Fibroblast of the aortic adventitia (primary cell): ENCODE results near the gene ADM2. TPM values are rescaled to one million over a fixed set of nuclear protein-coding genes. Genes with fewer than 3 reads are reported as not detected.

ENCODE experiments used
- DNase-seq: peaks from one replicate; pipeline ENCODE4 v3.0.0-alpha.2; 2010; ENCODE audit warnings: low read depth
- H3K4me3 ChIP-seq: 2 replicates; pipeline ENCODE4 v1.5.1; 2011; ENCODE audit warnings: low read depth, mild to moderate bottlenecking, control low read depth, low read length, moderate library complexity
- CTCF ChIP-seq: IDR thresholded peaks from 2 replicates; pipeline ENCODE4 v1.5.1; 2011; ENCODE audit warnings: mild to moderate bottlenecking, low read length, control low read depth, inconsistent platforms; ENCODE audit not compliant: insufficient read depth
- total RNA-seq: library from RNA; depleted of rRNA; stranded (reverse); fragments of >200 nt; gene quantifications from 2 replicates; pipeline ENCODE4 v1.2.3, GENCODE V29; 2012; ENCODE audit warnings: low replicate concordance

Gene ADM2
- total RNA-seq, 1 donor: 8.0 TPM

GRCh38 chr22:50526834-50527801 lies 45.8 kb downstream of the ADM2 start:
- H3K4me3 ChIP-seq: peak overlapping the region; percentile 77
- peak; percentile 0 for TF ChIP-seq CTCF
- DNase-seq: peak; percentile 43

DNA sequence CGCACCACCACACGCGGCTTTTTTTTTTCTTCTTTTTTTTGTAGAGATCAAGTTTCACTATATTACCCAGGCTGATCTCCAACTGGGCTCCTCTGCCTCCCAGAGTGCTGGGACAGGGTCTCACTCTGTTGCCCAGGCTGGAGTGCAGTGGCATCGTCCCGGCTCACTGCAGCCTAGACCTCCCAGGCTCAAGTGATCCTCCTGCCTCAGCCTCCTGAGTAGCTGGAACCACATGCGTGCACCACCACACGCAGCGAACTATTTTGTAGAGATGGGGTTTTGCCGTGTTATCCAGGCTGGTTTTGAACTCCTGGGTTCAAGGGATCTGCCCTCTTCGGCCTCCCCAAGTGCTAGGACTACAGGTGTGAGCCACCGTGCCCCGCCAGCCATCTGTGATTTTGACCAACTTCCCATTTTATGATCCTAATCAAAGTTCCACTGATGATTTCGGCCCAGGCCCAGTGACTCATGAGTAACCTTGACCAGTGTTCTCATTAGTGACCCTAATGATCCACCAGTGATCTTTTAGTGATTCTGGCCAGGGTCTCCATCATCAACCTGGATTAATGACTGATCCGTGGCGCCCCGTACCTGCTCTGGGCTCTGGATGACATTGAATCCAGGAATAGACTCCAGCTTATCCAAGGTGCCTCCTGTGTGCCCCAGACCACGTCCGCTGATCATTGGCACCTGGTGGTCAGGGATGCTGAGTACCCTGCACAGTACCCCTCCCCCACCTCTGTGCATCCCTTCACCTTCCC lies 46.8 kb downstream of the ADM2 start:
- H3K4me3 ChIP-seq: no peak overlapping the region
- no peak for TF ChIP-seq CTCF
- DNase-seq: no peak

DNA sequence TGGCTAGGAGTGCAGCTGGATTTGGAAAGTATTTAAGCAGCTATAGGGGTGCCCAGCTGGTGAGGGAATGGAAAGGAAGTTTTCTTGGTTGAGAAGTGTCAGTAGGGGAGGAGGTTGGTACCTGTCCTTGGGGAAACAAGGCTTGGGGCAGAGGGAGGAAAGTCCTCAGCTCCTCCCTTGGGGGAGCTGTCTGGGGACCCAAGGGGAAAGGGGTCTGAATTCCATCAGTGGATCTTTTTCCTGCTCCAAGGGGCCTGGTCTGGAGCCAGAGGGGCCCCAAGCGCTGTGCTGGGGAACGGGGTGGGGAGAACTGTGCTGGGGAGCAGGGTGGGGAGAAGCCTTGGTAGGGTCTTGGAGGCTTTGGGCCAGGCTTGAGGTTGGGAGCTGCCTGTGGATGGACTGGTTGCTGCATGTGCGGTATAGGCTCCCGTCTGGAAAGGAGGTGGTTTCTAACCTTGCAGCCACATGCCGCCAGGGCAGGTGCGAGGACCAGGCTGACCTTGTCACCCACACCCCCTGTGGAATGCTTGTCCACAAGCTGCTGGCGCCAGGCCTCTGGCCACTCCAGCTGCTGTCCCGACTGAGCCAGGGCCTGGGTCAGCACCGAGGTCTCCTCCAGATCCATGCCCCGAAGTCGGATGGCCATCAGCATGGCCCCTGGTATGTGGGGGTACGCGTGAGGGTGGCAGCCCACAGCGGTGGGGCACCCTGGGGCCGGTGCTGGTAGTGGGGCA lies 47.5 kb downstream of the ADM2 start:
- no peak for TF ChIP-seq CTCF
- no peak for DNase-seq
- H3K4me3 ChIP-seq: peak overlapping the region; percentile 69

DNA sequence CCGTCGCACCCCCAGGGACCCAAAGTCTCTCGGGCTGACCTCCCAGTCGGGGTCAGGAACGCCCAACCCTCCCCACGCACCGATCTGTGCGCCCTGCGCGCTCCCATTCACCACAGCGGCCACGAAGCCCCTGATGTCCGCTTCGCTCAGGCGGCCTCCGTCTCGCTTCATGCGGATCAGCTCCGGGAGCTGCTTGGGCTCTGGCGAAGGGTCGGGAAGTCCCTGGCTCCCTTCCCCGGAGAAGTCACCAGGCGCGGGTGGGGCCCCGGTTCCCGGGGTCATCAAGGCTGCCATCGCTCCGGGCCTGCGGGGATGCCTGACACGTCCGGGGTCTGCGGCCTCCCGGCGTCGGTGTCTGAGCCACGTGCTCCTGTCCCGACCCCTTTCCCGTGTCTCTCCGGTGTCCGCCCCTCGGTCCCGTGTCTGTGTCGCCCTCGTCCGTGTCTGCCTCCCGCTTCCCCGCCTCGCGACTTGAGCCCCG lies 48.1 kb downstream of the ADM2 start:
- DNase-seq: peak; percentile 29
- peak overlapping the region; percentile 69 for H3K4me3 ChIP-seq
- TF ChIP-seq CTCF: no peak

DNA sequence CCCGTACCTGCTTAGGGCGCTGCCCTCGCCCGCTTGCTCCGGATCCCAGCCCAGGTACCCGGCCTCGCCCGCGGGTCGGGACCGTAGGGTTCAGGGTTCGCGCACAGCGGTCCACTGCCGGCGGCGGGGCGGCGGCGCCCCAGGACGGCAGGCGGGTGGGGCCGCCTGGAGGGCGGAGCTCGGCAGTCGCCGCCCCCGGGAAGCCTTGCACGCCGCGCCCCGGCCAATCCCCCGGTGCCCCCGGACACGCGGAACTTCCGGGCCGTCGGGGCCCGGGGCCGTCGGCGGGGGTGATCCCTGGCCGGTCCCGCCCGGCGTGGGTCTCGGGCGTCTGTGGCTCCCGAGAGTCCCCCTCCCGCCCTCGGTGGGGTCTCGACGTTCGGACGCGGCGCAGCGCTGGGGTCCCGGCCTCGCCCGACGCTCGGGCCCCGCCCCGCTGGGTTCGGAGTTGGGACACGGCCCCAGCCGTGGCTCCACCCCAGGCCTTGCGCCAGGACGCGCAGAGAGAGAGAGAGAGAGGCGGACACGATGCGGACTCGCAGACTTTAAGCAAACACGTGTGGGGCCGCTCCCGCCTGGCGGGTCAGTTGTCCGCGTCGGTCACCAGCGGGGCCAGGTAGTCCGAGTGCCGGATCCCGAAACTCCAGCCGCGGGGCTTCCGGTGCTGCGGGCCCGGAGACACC lies 48.7 kb downstream of the ADM2 start, which contains the start of gene TYMP:
Gene TYMP, minus strand, starts transcription at position 116 of the 683 bp plus-strand sequence. CDS start 303 bp downstream, outside the sequence.
- peak; percentile 86 for DNase-seq

More for the DNA sequence above, 48.7 kb downstream of the ADM2 start, which contains the start of gene TYMP:
- peak within 1 kb of the TSS; percentile 69 for H3K4me3 ChIP-seq
- TF ChIP-seq CTCF: no peak
